Stimulated activated CD4-positive, alpha-beta T cell treated with anti-CD3 and anti-CD28 coated beads, Interleukin-15, amount 100 ng/mL, for 1 hour (primary cell): ENCODE results near the gene SLC39A8.

Experiments
- DNase-seq, 2 donors: peaks; one replicate each; pipeline ENCODE4 v3.0.0-alpha.2; 2020; ENCODE audit warnings: low read depth in 1 of 2, low spot score in 1 of 2

SLC39A8 gene

GRCh38 chr4:102234243-102234838, 110.9 kb downstream of the SLC39A8 start:
- no peak for DNase-seq

DNA sequence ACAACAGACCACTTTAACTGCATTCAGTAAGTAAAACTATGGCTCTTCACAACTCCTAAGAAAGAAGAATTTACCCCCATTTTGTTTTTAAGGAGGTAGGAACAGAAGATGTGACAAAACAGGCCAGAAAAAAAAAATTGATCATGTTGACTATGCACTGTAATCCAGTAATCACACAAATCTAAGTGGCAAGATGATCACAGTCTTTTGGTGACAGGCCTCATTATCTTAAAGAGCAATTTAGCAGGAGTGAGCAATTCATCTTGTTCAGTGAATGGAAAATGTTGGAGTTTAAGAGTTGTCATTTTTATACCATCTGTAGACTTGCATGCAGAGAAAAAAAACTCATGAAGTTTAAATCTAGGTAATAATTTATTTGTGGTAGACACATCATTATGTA, 115.1 kb downstream of the SLC39A8 start:
- no peak for DNase-seq

GRCh38 chr4:102227388-102227787, 117.9 kb downstream of the SLC39A8 start:
- no peak for DNase-seq

DNA sequence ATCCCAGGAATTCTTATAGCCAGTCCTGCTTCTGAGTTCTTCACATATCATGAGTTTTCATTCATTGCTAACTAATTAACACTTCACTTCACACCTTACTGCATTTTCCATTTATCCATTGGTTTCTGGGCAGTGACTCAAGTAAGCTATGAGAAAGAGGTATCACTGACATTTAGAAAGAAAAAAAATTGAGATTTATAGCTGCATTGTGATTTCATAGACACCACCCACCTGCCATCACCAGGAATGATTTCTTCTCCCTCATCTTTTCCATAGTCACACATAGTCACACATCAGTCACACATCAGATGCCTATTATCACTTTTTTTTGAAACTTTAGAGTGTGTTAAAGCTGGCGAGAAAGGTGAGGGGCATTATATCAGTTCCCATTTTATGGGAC, 121.8 kb downstream of the SLC39A8 start:
- no peak for DNase-seq

DNA sequence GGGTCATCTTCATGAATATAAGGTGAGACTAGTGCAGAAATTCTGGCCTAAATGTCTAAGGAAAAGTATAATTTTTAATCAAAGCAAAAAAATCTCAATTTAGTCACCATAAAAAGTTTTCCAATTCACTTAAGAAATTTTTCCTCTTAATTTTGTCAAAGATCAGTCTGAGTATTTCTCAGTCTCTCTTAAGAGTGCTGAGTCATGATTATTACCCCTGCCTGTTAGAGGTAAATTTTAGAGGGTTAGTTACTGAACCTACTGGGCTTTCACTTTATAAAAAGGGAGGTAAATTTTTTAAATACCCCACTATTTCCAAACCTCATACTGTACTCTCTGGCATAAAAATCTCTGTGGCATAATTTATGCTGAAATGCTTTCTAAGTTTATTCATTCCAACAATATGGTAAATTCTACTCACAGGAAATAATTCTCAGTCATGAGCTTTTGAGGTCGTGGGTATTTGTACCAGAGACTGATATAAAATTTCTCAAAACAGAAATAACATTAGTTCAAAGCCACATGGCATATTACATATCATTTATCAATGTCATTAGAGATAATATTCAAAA, 122.4 kb downstream of the SLC39A8 start:
- DNase-seq = no peak

DNA sequence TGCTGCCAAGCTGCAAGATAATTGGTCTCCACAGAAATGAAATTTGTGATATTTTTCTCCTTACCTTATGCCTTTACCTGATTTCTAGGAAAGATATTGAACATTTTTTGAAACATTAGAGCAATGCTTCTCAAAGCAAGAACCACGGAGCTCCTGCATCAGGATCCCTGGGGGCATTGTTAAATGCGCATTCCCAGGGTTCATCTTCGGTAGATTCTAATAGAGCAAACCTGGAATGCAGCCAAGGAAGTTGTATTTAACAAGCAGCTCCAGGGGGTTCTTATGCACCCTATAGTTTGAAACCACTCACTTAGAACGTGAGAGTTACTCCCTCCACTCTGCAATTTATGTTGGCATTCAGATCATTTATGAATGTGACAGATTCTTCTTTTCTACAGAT, 126.2 kb downstream of the SLC39A8 start:
- DNase-seq = no peak

GRCh38 chr4:102218656-102219055, 126.6 kb downstream of the SLC39A8 start:
- DNase-seq = no peak

GRCh38 chr4:102217775-102218355, 127.4 kb downstream of the SLC39A8 start:
- no peak for DNase-seq

DNA sequence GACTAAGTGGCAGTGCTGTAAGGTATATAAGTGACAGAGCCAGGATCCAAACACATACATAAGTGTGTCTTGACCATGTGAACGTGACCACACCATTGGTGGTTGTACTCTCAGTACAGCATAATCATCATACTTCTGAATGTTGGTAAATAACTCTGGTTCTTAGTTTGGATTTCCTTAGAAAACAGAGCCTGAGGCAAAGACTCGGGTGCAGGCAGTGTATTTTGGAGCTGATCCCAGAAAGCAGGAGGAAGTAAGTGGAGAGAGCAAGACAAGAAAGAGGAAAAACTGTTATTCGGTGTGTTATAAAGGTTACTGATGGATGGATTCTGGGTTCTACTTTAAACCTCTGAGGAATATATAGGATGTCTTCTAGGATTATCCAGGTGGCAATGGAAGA, 127.9 kb downstream of the SLC39A8 start:
- DNase-seq = no peak

DNA sequence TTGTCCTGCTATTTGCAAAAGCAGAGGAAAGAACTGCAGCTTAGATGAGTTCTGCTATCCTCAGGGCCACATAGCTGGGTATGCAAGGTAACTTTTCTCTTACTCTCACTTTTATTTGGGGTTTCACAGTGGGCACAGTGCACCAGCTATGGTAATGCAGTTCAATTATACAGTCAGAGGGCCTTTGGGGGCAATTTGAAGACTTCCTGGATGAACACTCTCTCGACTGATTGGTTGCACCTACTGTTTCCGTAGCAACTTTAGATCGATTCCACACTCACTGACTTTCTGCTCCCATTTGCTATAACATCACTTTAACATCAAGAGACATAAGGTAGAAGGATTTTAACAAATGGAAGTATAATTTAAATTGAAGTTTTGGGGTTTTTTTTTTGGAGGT, 128.6 kb downstream of the SLC39A8 start:
- no peak for DNase-seq

- no peak for DNase-seq
Measured at GRCh38 chr4:102213031-102213430, 132.3 kb downstream of the SLC39A8 start.
